Activated T-helper 9 cell treated with anti-CD3 and anti-CD28 coated beads, Interleukin-2, amount 50 U/mL, for 16 hours (primary cell): ENCODE data around the gene HK3.

Experiments
- DNase-seq: peaks from one replicate; pipeline ENCODE4 v3.0.0-alpha.2; 2020; ENCODE audit warnings: low read depth

HK3 gene

DNA sequence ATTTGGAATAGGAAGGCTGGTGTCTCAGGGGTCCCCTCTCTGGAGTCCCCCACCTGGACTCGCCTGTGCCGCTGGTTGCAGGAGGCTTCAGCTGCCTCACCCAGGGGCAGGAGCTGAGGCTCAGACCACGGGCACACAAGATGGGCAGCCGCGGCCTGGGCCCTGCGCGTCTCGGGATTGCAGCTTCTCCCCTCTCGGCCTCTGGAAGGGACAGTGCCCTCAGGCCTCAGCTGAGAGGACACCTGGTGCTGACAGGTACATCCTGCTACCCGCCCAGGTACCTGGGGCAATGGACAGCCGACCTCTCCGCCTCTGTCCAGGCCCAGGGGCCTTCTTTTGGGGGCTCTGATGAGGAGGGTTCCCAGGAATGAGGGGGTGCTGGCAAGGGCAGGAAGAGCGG, 50.5 kb downstream of the HK3 start:
- no peak for DNase-seq

DNA sequence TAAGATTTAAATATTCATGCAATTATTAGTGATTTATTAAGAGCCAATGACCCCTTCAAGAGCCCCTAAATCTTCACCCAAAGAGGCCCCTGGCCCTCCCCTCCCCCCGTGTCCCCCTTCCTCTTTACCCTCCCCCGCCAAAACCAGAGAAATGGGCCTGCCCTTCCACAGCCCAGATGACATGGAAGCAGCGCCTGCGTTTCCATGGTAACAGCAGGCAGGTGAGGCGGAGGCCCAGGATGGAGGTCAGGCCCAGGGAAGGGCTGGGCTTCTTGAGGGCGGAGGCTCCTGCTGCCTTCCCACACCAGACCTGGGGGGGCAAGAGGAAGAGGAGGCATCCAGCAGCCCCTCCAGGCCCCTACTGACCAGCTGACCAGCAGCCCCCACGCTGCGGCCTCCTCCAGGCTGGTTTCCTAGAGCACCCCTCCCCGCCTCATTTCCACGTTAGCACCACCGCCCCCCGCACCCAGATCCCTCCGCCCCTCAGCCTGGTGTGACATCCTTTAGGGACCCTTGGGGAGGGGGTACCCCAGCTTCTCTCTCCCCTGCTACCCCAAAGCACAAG, 51.3 kb downstream of the HK3 start:
- DNase-seq: no peak

GRCh38 chr5:176847148-176847547, 52.0 kb downstream of the HK3 start:
- DNase-seq: no peak

GRCh38 chr5:176846335-176847140, 52.6 kb downstream of the HK3 start:
- DNase-seq: no peak

DNA sequence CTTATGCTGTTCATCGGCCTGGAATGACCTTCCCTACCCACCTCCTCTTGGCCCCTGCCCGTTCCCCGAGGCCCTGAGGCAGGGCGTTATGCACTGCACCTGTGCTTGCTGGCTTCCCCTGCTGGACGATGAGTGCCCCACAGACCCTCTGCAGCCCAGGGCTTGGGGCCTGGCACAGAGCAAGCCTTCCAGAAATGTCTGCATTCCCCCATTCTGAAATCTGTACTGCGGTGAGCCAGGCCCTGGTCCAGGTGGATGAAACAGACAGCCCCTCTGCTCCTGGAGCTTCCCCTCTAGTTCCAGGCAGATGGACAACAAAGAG, 53.8 kb downstream of the HK3 start:
- DNase-seq: no peak

DNA sequence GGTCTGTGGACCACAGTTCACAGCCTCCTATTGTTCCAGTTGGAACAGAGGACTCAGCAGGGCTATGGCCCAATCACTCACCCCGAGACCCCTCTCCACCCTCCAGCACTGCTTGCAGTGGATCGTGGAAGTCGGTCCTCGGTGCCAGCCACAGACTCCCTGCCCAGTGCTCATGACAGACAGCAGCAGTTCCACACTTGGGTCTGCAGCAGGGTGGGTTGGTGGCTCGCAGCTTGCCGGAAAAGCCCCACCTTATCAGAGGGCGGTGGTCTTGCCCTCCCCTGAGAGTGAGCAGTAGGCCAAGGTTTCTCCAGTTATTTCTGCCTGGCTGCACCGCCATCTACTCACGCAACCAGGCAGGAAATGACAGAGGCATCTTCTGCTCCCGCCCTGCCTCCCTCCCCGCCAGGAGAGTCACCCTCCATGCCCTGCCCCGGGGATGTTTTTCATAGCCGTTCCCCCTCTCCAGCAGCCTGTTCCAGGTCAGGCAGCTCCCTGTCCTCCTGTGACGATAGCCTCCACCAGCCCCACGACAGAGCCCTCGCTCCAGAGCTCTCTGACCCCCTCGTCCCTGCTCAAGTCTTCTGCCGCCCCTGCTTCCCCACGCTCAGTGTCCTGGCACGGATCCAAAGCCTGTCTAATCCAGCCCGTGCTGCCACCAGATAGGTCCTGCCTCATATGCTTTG, 54.3 kb downstream of the HK3 start:
- no peak for DNase-seq

GRCh38 chr5:176844281-176844680, 54.9 kb downstream of the HK3 start:
- DNase-seq: no peak

GRCh38 chr5:176843673-176844072, 55.5 kb downstream of the HK3 start:
- no peak for DNase-seq

GRCh38 chr5:176837707-176838115, 61.4 kb downstream of the HK3 start:
- peak; percentile 38 for DNase-seq

DNA sequence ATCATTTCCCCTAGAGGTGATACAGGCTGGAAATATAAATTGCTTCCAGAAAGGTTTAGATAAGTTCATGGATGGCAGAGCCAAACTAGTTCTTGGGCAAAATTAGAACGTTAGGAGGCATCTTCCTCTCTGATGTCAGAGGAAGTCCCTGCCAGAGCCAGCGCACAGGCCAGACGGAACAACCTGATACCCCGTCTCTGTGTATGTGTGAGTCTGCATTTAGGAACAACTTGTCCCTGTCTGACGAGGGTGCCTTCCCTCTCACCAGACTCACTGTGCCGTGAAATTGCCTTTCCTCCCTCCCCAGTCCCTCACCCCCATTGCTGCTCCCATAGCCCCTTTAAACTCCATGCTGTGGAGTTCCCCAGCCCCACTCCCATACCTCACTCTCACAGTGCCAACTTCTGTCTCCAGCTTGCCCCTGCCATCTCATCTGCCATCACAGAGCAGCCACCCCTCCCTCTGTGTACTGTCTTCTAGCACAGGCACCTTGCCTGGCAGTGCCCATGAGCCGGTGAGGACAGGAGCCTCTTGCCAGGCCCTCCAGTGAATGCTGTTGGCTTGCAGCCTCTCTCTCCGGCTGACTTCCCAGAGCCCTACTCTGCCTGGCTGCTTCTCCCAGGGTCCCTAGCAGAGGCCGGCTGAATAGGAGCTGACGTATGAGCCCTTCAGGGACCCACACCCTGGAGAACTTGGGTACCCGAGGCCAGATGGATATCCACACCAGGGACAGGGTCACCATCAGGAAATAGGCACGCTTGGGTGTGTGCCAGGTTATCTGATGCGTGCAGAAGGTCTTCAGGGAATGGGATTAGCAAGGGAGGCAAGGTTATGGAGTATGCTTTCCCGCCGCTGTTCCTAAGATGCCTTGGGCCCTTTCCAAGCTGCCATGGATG, 62.1 kb downstream of the HK3 start:
- no peak for DNase-seq

GRCh38 chr5:176835918-176836317, 63.2 kb downstream of the HK3 start:
- no peak for DNase-seq

DNA sequence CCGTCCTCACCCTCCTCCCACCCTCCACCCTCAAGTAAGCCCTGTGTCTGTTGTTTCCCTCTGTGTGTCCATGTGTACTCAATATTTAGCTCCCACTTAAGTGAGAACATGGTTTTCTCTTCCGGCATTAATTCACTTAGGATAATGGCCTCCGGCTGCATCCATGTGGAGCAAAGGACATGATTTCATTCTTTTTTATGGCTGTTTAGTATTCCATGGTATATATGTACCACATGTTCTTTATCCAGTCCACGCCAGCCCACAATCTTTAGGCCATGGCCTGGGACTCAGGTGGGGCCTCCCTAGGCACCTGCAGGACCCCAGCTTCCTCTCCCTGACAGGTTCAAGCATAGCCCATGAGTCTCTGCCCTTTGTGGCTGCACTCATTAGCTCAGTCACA, 65.9 kb downstream of the HK3 start:
- no peak for DNase-seq

DNA sequence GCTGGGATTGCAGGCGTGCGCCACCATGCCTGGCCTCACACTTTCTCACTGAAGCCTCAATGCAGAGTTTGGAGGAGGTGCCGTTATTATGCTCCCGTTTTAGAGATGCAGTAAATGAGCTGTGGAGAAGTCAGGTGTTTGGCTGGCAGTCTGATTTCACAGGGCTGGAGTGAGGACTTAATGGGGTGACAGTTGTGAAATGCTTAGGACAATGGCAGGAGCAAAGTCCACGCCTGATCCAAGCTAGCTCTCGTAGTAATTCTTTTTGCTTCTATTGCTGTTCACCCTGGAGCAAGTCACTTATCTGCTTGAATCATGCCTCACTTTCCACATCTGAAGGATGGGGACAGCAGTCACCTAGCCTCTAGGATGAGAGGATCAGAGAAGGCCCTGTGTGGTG, 67.0 kb downstream of the HK3 start:
- no peak for DNase-seq

GRCh38 chr5:176831425-176831824, 67.7 kb downstream of the HK3 start:
- DNase-seq: no peak

GRCh38 chr5:176830995-176831423, 68.1 kb downstream of the HK3 start:
- no peak for DNase-seq
